Tibial nerve (tissue), 4 donors: Measurements from ENCODE around the gene TM2D3. TPM values are rescaled to one million over a fixed set of nuclear protein-coding genes. Genes with fewer than 3 reads are reported as not detected.

Experiments used
- DNase-seq, 2 donors: peaks; one replicate each; pipeline ENCODE4 v3.0.0-alpha.2; 2019; ENCODE audit warnings: low spot score in 2 of 2
- H3K27ac ChIP-seq, 4 donors: fragments of 200-600 bp; sonication (generic) in 3 of 4; one replicate each; pipeline ENCODE4 v1.5.1; 2017 to 2019; ENCODE audit warnings: mild to moderate bottlenecking in 1 of 4
- H3K27me3 ChIP-seq, 2 donors: fragments of 200-600 bp; sonication (generic) in 1 of 2; one replicate each; pipeline versions ENCODE4 v1.5.1 to v1.6.0; 2017 to 2019
- H3K36me3 ChIP-seq, 3 donors: fragments of 200-600 bp; sonication (generic); one replicate each; pipeline ENCODE4 v1.5.1; 2018 to 2019
- H3K4me1 ChIP-seq, 4 donors: fragments of 200-600 bp; sonication (generic) in 3 of 4; one replicate each; pipeline ENCODE4 v1.5.1; 2017 to 2019
- H3K4me3 ChIP-seq, 4 donors: fragments of 200-600 bp; sonication (generic) in 3 of 4; one replicate each; pipeline ENCODE4 v1.5.1; 2017 to 2019; ENCODE audit warnings: mild to moderate bottlenecking in 1 of 4, moderate library complexity in 1 of 4
- H3K9me3 ChIP-seq, 4 donors: fragments of 200-600 bp; sonication (generic) in 3 of 4; one replicate each; pipeline ENCODE4 v1.5.1; 2017 to 2019
- CTCF ChIP-seq, 5 experiments: fragments of 200-600 bp in 3 of 5; fragments of 450-650 bp in 2 of 5; sonication (generic) in 3 of 5; IDR thresholded peaks; one replicate each; pipeline ENCODE4 v1.5.1; 2016 to 2019; ENCODE audit warnings: antibody characterized with exemption in 5 of 5, mild to moderate bottlenecking in 3 of 5, moderate library complexity in 2 of 5
- EP300 ChIP-seq, 2 donors: sonication (generic); formaldehyde crosslinking; IDR thresholded peaks; one replicate each; pipeline ENCODE4 v1.6.1; 2017; ENCODE audit warnings: antibody characterized with exemption in 2 of 2, mild to moderate bottlenecking in 1 of 2
- POLR2A ChIP-seq, 2 donors: fragments of 450-650 bp; IDR thresholded peaks; one replicate each; pipeline ENCODE4 v1.6.1; 2017; ENCODE audit warnings: antibody characterized with exemption in 2 of 2, mild to moderate bottlenecking in 2 of 2, moderate library complexity in 2 of 2
- WGBS, 2 donors: methylation state at CpG; one replicate each; pipeline ENCODE4 v1.1.5; 2018; 5-methylcytosine and 5-hydroxymethylcytosine counted together
- total RNA-seq, 4 donors: library from RNA; depleted of rRNA; stranded (reverse); fragments of >200 nt; gene quantifications; one replicate each; pipeline ENCODE4 v1.1.0, GENCODE V29; 2016

Gene TM2D3
- total RNA-seq, 4 donors from 2014 or later: 33.5 to 54.0 (median 40.9) TPM

- 94% methylated on average over 1 of the region's 1 CpG for WGBS, 2 donors
These were observed 26.2 kb downstream of the TM2D3 start for GRCh38 chr15:101625980-101626379.

DNA sequence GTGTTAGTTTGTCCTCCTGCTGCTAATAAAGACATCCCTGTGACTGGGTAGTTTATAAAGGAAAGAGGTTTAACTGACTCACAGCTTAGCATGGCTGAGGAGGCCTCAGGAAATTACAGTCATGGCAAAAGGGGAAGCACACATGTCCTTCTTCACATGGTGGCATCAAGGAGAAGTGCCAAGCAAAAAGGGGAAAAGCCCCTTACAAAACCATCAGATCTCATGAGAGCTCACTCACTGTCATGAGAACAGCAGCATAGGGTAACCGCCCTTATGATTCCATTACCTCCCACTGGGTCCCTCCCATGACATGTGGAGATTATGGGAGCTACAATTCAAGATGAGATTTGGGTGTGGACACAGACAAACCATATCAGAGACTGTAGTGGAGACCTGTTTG is 27.0 kb downstream of the TM2D3 start:
- no peaks in the 10 kb centered on the region for H3K27me3 ChIP-seq
- no peak for DNase-seq
- 75 to 100% methylated on average over 1 of the region's 1 CpG for WGBS, 2 donors
- no peaks in the 10 kb centered on the region for H3K4me1 ChIP-seq
- TF ChIP-seq EP300 (IDR thresholded peaks at IDR 0.05): no peak
- TF ChIP-seq POLR2A (IDR thresholded peaks at IDR 0.05): no peak
- TF ChIP-seq CTCF (IDR thresholded peaks at IDR 0.05): no peak
- H3K36me3 ChIP-seq: peaks cover 0 to 46% (median 0%) of the 10 kb centered on the region in 3 donors
- no peak overlapping the region for H3K4me3 ChIP-seq
- H3K27ac ChIP-seq: no peak overlapping the region
- peaks cover 0 to 12% (median 0%) of the 10 kb centered on the region in 4 donors for H3K9me3 ChIP-seq

More at GRCh38 chr15:101625980-101626379, 26.2 kb downstream of the TM2D3 start:
- no peaks in the 10 kb centered on the region for H3K27me3 ChIP-seq
- H3K36me3 ChIP-seq: peaks cover 0 to 38% (median 0%) of the 10 kb centered on the region in 3 donors
- H3K9me3 ChIP-seq: peaks cover 0 to 12% (median 0%) of the 10 kb centered on the region in 4 donors
- no peak for DNase-seq
- no peaks in the 10 kb centered on the region for H3K4me1 ChIP-seq
- no peak overlapping the region for H3K27ac ChIP-seq
- TF ChIP-seq CTCF (IDR thresholded peaks at IDR 0.05) (no peak), EP300 (IDR thresholded peaks at IDR 0.05) (no peak), POLR2A (IDR thresholded peaks at IDR 0.05) (no peak)
- no peak overlapping the region for H3K4me3 ChIP-seq

DNA sequence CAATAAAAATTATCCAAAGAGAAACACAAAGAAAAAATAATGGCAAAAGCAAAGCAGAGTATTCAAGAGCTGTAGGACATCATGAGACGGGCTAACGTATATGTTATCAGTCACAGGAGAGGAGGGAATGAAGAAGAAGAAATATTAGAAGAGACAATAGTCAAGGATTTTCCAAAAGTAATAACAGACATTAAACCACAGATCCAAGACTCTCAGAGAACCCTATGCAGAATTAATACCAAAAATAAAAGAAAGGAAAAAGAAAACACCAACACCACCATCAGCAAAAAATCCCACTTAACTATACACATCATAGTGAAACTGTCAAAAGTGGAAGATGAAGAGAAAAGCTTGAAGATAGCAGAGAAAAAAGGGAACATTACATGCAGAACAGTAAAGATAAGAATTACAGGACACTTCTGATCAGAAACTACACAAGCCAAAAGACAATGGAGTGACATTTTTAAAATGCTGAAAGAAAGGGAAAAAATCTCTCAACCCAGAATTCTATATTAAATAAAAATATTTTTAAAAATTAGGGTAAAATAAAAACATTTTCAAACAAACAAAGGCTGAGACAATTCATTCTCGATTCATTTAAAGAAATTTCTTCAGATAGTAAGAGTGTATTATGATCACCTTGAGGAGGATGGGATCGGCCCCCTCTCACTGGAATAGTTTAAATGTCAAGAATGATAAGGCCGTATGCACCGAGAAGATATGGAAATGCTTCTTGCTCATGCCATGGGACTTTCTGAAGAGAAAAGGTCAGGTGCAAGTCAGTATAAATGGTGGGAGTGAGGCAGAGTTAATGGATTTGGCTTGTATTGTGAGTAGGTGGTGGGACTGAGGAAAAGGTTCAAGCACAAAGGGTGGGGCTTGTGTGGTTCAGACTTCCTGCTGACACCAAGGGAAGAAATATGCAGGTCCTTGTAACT is 28.5 kb downstream of the TM2D3 start:
- no peak for DNase-seq
- H3K4me1 ChIP-seq: no peaks in the 10 kb centered on the region
- H3K36me3 ChIP-seq: peaks cover 0 to 46% (median 0%) of the 10 kb centered on the region in 3 donors
- TF ChIP-seq POLR2A (IDR thresholded peaks at IDR 0.05): no peak
- no peak for TF ChIP-seq CTCF (IDR thresholded peaks at IDR 0.05)
- TF ChIP-seq EP300 (IDR thresholded peaks at IDR 0.05): no peak
- 95 to 96% methylated on average over 6 of the region's 6 CpGs for WGBS, 2 donors
- no peak overlapping the region for H3K27ac ChIP-seq
- peaks cover 0 to 12% (median 0%) of the 10 kb centered on the region in 4 donors for H3K9me3 ChIP-seq
- H3K27me3 ChIP-seq: no peaks in the 10 kb centered on the region
- no peak overlapping the region for H3K4me3 ChIP-seq

- no peaks in the 10 kb centered on the region for H3K4me1 ChIP-seq
These were observed 30.2 kb downstream of the TM2D3 start for GRCh38 chr15:101621961-101622360.

More at GRCh38 chr15:101621961-101622360, 30.2 kb downstream of the TM2D3 start:
- peaks cover 0 to 50% (median 0%) of the 10 kb centered on the region in 3 donors for H3K36me3 ChIP-seq
- 81 to 83% methylated on average over 3 of the region's 3 CpGs for WGBS, 2 donors
- H3K27me3 ChIP-seq: no peaks in the 10 kb centered on the region
- TF ChIP-seq POLR2A (IDR thresholded peaks at IDR 0.05): no peak
- no peak for TF ChIP-seq EP300 (IDR thresholded peaks at IDR 0.05)
- no peak for TF ChIP-seq CTCF (IDR thresholded peaks at IDR 0.05)
- no peak for DNase-seq
- no peak overlapping the region for H3K27ac ChIP-seq
- H3K4me3 ChIP-seq: no peak overlapping the region
- peaks cover 0 to 12% (median 0%) of the 10 kb centered on the region in 4 donors for H3K9me3 ChIP-seq
